Astrocyte (in vitro differentiated cells and primary cell): ENCODE results near the gene PDE3A. TPM values are rescaled to one million over a fixed set of nuclear protein-coding genes. Genes with fewer than 3 reads are reported as not detected.
A peak's percentile ranks its signal among the peaks of the same experiment; 100 is the strongest.

ENCODE experiments used
- DNase-seq: peaks from one replicate; pipeline ENCODE4 v3.0.0-alpha.2; 2010; ENCODE audit warnings: low read depth
- FAIRE-seq: peaks from 2 replicates; lab custom pipeline; 2011; peaks lifted over from hg19 to GRCh38; lab: Jason Lieb, UNC
- H2AFZ ChIP-seq: 2 replicates; pipeline ENCODE4 v1.6.0; 2012; ENCODE audit warnings: low read depth, low read length, inconsistent platforms
- H3K27ac ChIP-seq: 2 replicates; pipeline ENCODE4 v1.5.1; 2011; ENCODE audit warnings: low read depth, low read length, inconsistent platforms
- H3K27me3 ChIP-seq: 2 replicates; pipeline ENCODE4 v1.6.0; 2011; ENCODE audit warnings: low read length, inconsistent platforms; ENCODE audit not compliant: insufficient read depth
- H3K36me3 ChIP-seq: 2 replicates; pipeline ENCODE4 v1.5.1; 2011; ENCODE audit warnings: low read length, inconsistent platforms; ENCODE audit not compliant: insufficient read depth
- H3K4me1 ChIP-seq: 2 replicates; pipeline ENCODE4 v1.5.1; 2011; ENCODE audit warnings: low read length, inconsistent platforms; ENCODE audit not compliant: insufficient read depth
- H3K4me2 ChIP-seq: 2 replicates; pipeline ENCODE4 v1.6.0; 2012; ENCODE audit warnings: low read length, inconsistent platforms
- H3K4me3 ChIP-seq: 2 replicates; pipeline ENCODE4 v1.5.1; 2011; ENCODE audit warnings: low read depth, mild to moderate bottlenecking, low read length, inconsistent platforms; ENCODE audit not compliant: insufficient read depth
- H3K79me2 ChIP-seq: 2 replicates; pipeline ENCODE4 v1.6.0; 2012; ENCODE audit warnings: mild to moderate bottlenecking, low read length, inconsistent platforms; ENCODE audit not compliant: insufficient read depth
- H3K9ac ChIP-seq: 2 replicates; pipeline ENCODE4 v1.6.0; 2012; ENCODE audit warnings: mild to moderate bottlenecking, low read length, inconsistent platforms
- H3K9me3 ChIP-seq: 2 replicates; pipeline ENCODE4 v1.5.1; 2012; ENCODE audit warnings: low read depth, mild to moderate bottlenecking, low read length, inconsistent platforms; ENCODE audit not compliant: insufficient read depth
- H4K20me1 ChIP-seq: 2 replicates; pipeline ENCODE4 v1.6.0; 2012; ENCODE audit warnings: low read length, inconsistent platforms; ENCODE audit not compliant: insufficient read depth
- H3K27ac Mint-ChIP-seq: one replicate; pipeline ENCODE4 v1.8.0; 2021; ENCODE audit warnings: mild to moderate bottlenecking, mixed read lengths; ENCODE audit not compliant: unreplicated experiment
- H3K27me3 Mint-ChIP-seq: one replicate; pipeline ENCODE4 v1.8.0; 2021; ENCODE audit warnings: low read depth, mixed read lengths; ENCODE audit not compliant: unreplicated experiment
- H3K36me3 Mint-ChIP-seq: one replicate; pipeline ENCODE4 v1.8.0; 2021; ENCODE audit warnings: low read depth, mixed read lengths; ENCODE audit not compliant: unreplicated experiment
- H3K4me1 Mint-ChIP-seq: one replicate; pipeline ENCODE4 v1.8.0; 2021; ENCODE audit warnings: low read depth, mixed read lengths; ENCODE audit not compliant: unreplicated experiment
- H3K4me3 Mint-ChIP-seq: one replicate; pipeline ENCODE4 v1.8.0; 2021; ENCODE audit warnings: mild to moderate bottlenecking, moderate library complexity, mixed read lengths; ENCODE audit not compliant: unreplicated experiment
- H3K9me3 Mint-ChIP-seq: one replicate; pipeline ENCODE4 v1.8.0; 2021; ENCODE audit warnings: mild to moderate bottlenecking, mixed read lengths; ENCODE audit not compliant: unreplicated experiment
- CTCF ChIP-seq: IDR thresholded peaks from 2 replicates; pipeline ENCODE4 v1.5.1; 2011; ENCODE audit warnings: low read depth, mild to moderate bottlenecking, inconsistent platforms, low read length, moderate library complexity; ENCODE audit not compliant: insufficient read depth
- EZH2 ChIP-seq: IDR thresholded peaks from 2 replicates; pipeline ENCODE4 v1.6.1; 2012; ENCODE audit warnings: mild to moderate bottlenecking, low read length, inconsistent platforms; ENCODE audit not compliant: insufficient read depth
- total RNA-seq: library from RNA; stranded (reverse); gene quantifications from 2 replicates; pipeline ENCODE4 v1.2.1, GENCODE V29; 2021

Gene PDE3A
- total RNA-seq, 1 donor from 2014 or later = 1.7 TPM

DNA sequence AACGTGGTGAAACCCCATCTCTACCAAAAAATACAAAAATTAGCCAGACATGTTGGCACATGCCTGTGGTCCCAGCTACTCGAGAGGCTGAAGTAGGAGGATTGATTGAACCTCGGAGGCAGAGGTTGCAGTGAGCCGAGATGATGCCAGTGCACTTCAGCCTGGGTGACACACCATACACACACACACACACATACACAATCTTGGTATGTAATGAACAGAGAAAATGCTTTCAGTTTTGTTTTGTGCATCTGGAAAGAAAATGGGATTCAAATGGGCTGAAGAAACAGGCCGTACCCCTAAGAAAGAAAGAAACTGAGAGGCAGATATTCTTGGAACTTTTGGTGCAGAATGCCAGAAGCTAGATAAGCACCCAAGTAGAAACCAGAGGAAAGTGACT lies 107.2 kb downstream of the PDE3A start:
- H3K36me3 ChIP-seq = no peaks in the 10 kb centered on the region
- Mint-ChIP-seq H3K4me1 (peaks cover 3% of the 10 kb centered on the region), H3K36me3 (no peaks in the 10 kb centered on the region), H3K4me3 (no peak overlapping the region), H3K27me3 (no peaks in the 10 kb centered on the region), H3K9me3 (no peaks in the 10 kb centered on the region), H3K27ac (no peak overlapping the region)
- no peak overlapping the region for H3K27ac ChIP-seq
- FAIRE-seq (no peak), DNase-seq (peak; percentile 62)
- no peaks in the 10 kb centered on the region for H4K20me1 ChIP-seq
- H3K79me2 ChIP-seq = no peaks in the 10 kb centered on the region
- no peak for TF ChIP-seq EZH2
- TF ChIP-seq CTCF = no peak
- peak overlapping the region; percentile 24 for H3K9ac ChIP-seq
- H3K9me3 ChIP-seq = no peaks in the 10 kb centered on the region
- no peak overlapping the region for H3K4me3 ChIP-seq
- H2AFZ ChIP-seq = peak overlapping the region; percentile 51
- no peaks in the 10 kb centered on the region for H3K27me3 ChIP-seq
- peaks cover 5% of the 10 kb centered on the region for H3K4me1 ChIP-seq
- H3K4me2 ChIP-seq = peak overlapping the region; percentile 63

DNA sequence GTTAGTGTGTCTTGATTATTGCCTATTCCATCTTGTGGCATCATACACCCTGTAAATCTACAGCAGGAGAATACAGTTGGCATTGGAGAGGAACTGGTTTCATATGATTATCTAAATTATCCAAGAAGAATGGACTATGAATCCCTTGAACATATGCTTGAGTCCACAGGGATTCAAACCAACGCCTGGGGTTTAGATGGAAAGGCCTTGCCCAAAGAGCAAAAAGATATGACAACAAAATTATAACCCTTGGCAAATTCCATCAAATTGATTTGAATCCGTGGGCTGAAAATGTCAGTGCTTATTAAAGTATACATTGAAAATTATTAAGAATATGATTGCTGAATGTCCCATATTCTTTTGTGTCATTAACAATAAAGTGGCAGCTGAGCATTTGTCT lies 108.2 kb downstream of the PDE3A start:
- no peak overlapping the region for H3K4me3 ChIP-seq
- TF ChIP-seq CTCF = no peak
- TF ChIP-seq EZH2 = no peak
- Mint-ChIP-seq H3K36me3 (no peaks in the 10 kb centered on the region), H3K4me3 (no peak overlapping the region), H3K27ac (no peak overlapping the region), H3K4me1 (peaks cover 3% of the 10 kb centered on the region), H3K27me3 (no peaks in the 10 kb centered on the region), H3K9me3 (no peaks in the 10 kb centered on the region)
- no peak overlapping the region for H3K4me2 ChIP-seq
- H3K79me2 ChIP-seq = no peaks in the 10 kb centered on the region
- H3K27me3 ChIP-seq = no peaks in the 10 kb centered on the region
- H3K36me3 ChIP-seq = no peaks in the 10 kb centered on the region
- H3K27ac ChIP-seq = no peak overlapping the region
- FAIRE-seq (no peak), DNase-seq (no peak)
- no peaks in the 10 kb centered on the region for H4K20me1 ChIP-seq
- peaks cover 5% of the 10 kb centered on the region for H3K4me1 ChIP-seq
- no peak overlapping the region for H3K9ac ChIP-seq
- no peak overlapping the region for H2AFZ ChIP-seq
- no peaks in the 10 kb centered on the region for H3K9me3 ChIP-seq

GRCh38 chr12:20477255-20477654 lies 108.9 kb downstream of the PDE3A start:
- H3K36me3 ChIP-seq = no peaks in the 10 kb centered on the region
- no peak overlapping the region for H2AFZ ChIP-seq
- no peaks in the 10 kb centered on the region for H3K9me3 Mint-ChIP-seq
- H3K79me2 ChIP-seq = no peaks in the 10 kb centered on the region
- FAIRE-seq = no peak
- no peak overlapping the region for H3K27ac Mint-ChIP-seq
- no peak overlapping the region for H3K4me3 Mint-ChIP-seq
- H3K4me1 Mint-ChIP-seq = peaks cover 3% of the 10 kb centered on the region
- H3K27me3 Mint-ChIP-seq = no peaks in the 10 kb centered on the region
- H3K4me1 ChIP-seq = peaks cover 5% of the 10 kb centered on the region
- no peaks in the 10 kb centered on the region for H3K36me3 Mint-ChIP-seq
- H3K27ac ChIP-seq = no peak overlapping the region
- H3K9me3 ChIP-seq = no peaks in the 10 kb centered on the region
- H3K4me3 ChIP-seq = no peak overlapping the region
- no peaks in the 10 kb centered on the region for H3K27me3 ChIP-seq
- DNase-seq = no peak
- peak overlapping the region; percentile 35 for H3K4me2 ChIP-seq
- H4K20me1 ChIP-seq = no peaks in the 10 kb centered on the region
- peak overlapping the region; percentile 16 for H3K9ac ChIP-seq
- no peak for TF ChIP-seq EZH2
